Measurements from ENCODE around the gene HMGN4. TPM values are rescaled to one million over a fixed set of nuclear protein-coding genes. Genes with fewer than 3 reads are reported as not detected.

HMGN4 gene
- total and polyA plus RNA-seq, 9 of the 15 experiments (the other 6 are each of a cell fraction or from before 2014, with no cell fraction given), result 35.4 to 134 (median 94.1) TPM

- no peak; the same call in 1 of the 2 replicates for TF ChIP-seq HES1 (IDR thresholded peaks at IDR 0.05; ENCODE audit: low read depth)
- no peak for TF ChIP-seq ZNF12 (CRISPR knock-in tag; IDR thresholded peaks at IDR 0.05)
- peak; percentile 95; the same call in 1 of the 2 replicates for TF ChIP-seq OTX1 (CRISPR knock-in tag; IDR thresholded peaks at IDR 0.05)
- no peak for TF ChIP-seq E4F1 (CRISPR knock-in tag; IDR thresholded peaks at IDR 0.05; ENCODE audit: borderline replicate concordance)
- no peak for TF ChIP-seq ZHX1 (conservative IDR thresholded peaks at IDR 0.05; ENCODE audit: low read length)
- TF ChIP-seq E2F5 (CRISPR knock-in tag; IDR thresholded peaks at IDR 0.05), result no peak
- no peak for TF ChIP-seq NR0B1 (IDR thresholded peaks at IDR 0.05; ENCODE audit: partially characterized antibody)
- TF ChIP-seq ARID3B (CRISPR knock-in tag; IDR thresholded peaks at IDR 0.05; ENCODE audit: borderline replicate concordance), result peak; percentile 69; the same call in 1 of the 2 replicates
- TF ChIP-seq ETV5 (CRISPR knock-in tag; IDR thresholded peaks at IDR 0.05; ENCODE audit: low read depth), result no peak; the same call in 1 of the 2 replicates
- no peak for TF ChIP-seq RUNX1 (IDR thresholded peaks at IDR 0.05; ENCODE audit: low read depth)
- TF ChIP-seq SRSF1 (IDR thresholded peaks at IDR 0.05; ENCODE audit: low read depth, low read length), result no peak
- TF ChIP-seq GTF2E2 (tag; IDR thresholded peaks at IDR 0.05), result peak; percentile 82
- TF ChIP-seq GABPB1 (CRISPR knock-in tag; IDR thresholded peaks at IDR 0.05), result peak; percentile 50; the same call in 1 of the 2 replicates
- TF ChIP-seq SP1 (CRISPR knock-in tag; IDR thresholded peaks at IDR 0.05), result peak; percentile 57; the same call in 1 of the 2 replicates
- TF ChIP-seq ETV6 (IDR thresholded peaks at IDR 0.05; ENCODE audit: borderline replicate concordance in 1 of 2, low read depth in 2 of 2, low read length in 1 of 2), result no peak
- 0 out of 2 replicates have a peak, but pooled peaks have one; percentile 36 for TF ChIP-seq ETV6 (CRISPR knock-in tag; IDR thresholded peaks at IDR 0.05; ENCODE audit: borderline replicate concordance)
- peak; percentile 50; the same call in 1 of the 2 replicates for TF ChIP-seq ZNF24 (IDR thresholded peaks at IDR 0.05)
- no peak for TF ChIP-seq HMG20B (CRISPR knock-in tag; IDR thresholded peaks at IDR 0.05)
These were observed 17.8 kb upstream of the HMGN4 start (continued) for GRCh38 chr6:26520237-26520849.

All from K562 (cell line).